Neural progenitor cell (in vitro differentiated cells): ENCODE results near the gene NSUN2. TPM values are rescaled to one million over a fixed set of nuclear protein-coding genes. Genes with fewer than 3 reads are reported as not detected.

Source experiments
- DNase-seq: peaks from one replicate; pipeline ENCODE4 v3.0.0-alpha.2; 2016; ENCODE audit warnings: low spot score
- H2AFZ ChIP-seq: fragments of 200-600 bp; sonication (generic); replicated peaks from 2 replicates; pipeline ENCODE4 v1.6.1; 2016; ENCODE audit warnings: antibody characterized with exemption
- H3F3A ChIP-seq: fragments of 200-600 bp; sonication (generic); 2 replicates; pipeline ENCODE4 v1.6.1; 2016; ENCODE audit warnings: antibody characterized with exemption, low read depth
- H3K27ac ChIP-seq: fragments of 200-600 bp; sonication (generic); 2 replicates; pipeline ENCODE4 v1.5.1; 2016; ENCODE audit warnings: mild to moderate bottlenecking
- H3K27me3 ChIP-seq: fragments of 200-600 bp; sonication (generic); 2 replicates; pipeline ENCODE4 v1.6.1; 2016; ENCODE audit warnings: mild to moderate bottlenecking, moderate library complexity
- H3K36me3 ChIP-seq: fragments of 200-600 bp; sonication (generic); 2 replicates; pipeline ENCODE4 v1.5.1; 2016
- H3K4me1 ChIP-seq: fragments of 200-600 bp; sonication (generic); 2 replicates; pipeline ENCODE4 v1.6.1; 2016; ENCODE audit warnings: mixed run types
- H3K4me2 ChIP-seq: fragments of 200-600 bp; sonication (generic); 2 replicates; pipeline ENCODE4 v1.6.1; 2016
- H3K4me3 ChIP-seq: fragments of 200-600 bp; sonication (generic); 2 replicates; pipeline ENCODE4 v1.5.1; 2016
- H3K79me2 ChIP-seq: fragments of 200-600 bp; sonication (generic); 2 replicates; pipeline ENCODE4 v1.6.1; 2016; ENCODE audit warnings: low read depth
- H3K9ac ChIP-seq: fragments of 200-600 bp; sonication (generic); 2 replicates; pipeline ENCODE4 v1.6.1; 2016
- H3K9me3 ChIP-seq: fragments of 200-600 bp; sonication (generic); 2 replicates; pipeline ENCODE4 v1.5.1; 2016; ENCODE audit warnings: low read depth
- H4K20me1 ChIP-seq: fragments of 200-600 bp; sonication (generic); 2 replicates; pipeline ENCODE4 v1.6.1; 2016; ENCODE audit warnings: low read depth
- H3K27ac Mint-ChIP-seq: 3 replicates; pipeline ENCODE4 v1.8.0; 2021; ENCODE audit warnings: mixed read lengths
- H3K27me3 Mint-ChIP-seq: 2 replicates; pipeline ENCODE4 v1.8.0; 2022; ENCODE audit warnings: low read depth, mild to moderate bottlenecking, inconsistent platforms, moderate library complexity, mixed read lengths; ENCODE audit not compliant: insufficient read depth
- H3K36me3 Mint-ChIP-seq: 3 replicates; pipeline ENCODE4 v1.8.0; 2021; ENCODE audit warnings: mixed read lengths
- H3K4me1 Mint-ChIP-seq: 3 replicates; pipeline ENCODE4 v1.8.0; 2021; ENCODE audit warnings: mixed read lengths
- H3K4me3 Mint-ChIP-seq: 3 replicates; pipeline ENCODE4 v1.8.0; 2021; ENCODE audit warnings: mild to moderate bottlenecking, moderate library complexity, mixed read lengths
- H3K9me3 Mint-ChIP-seq: 3 replicates; pipeline ENCODE4 v1.8.0; 2020; ENCODE audit warnings: mixed read lengths
- EZH2 ChIP-seq: fragments of 200-600 bp; sonication (generic); IDR thresholded peaks from 2 replicates; pipeline ENCODE4 v1.6.1; 2017; ENCODE audit warnings: antibody characterized with exemption, mild to moderate bottlenecking, moderate library complexity
- EZH2phosphoT487 ChIP-seq: fragments of 200-600 bp; sonication (generic); IDR thresholded peaks from 2 replicates; pipeline ENCODE4 v1.6.1; 2017; ENCODE audit warnings: antibody characterized with exemption
- total RNA-seq: library from RNA; depleted of rRNA; stranded (reverse); fragments of >200 nt; gene quantifications from 2 replicates; pipeline ENCODE4 v1.2.3, GENCODE V29; 2015; ENCODE audit warnings: low replicate concordance
- TF ChIP-seq, protein P1 (sequence below): fragments of 200-600 bp; sonication (generic); IDR thresholded peaks from 2 replicates; pipeline ENCODE4 v1.5.1; 2017; ENCODE audit warnings: antibody characterized with exemption, mild to moderate bottlenecking

The NSUN2 gene
- total RNA-seq, 1 donor from 2014 or later, result 65.4 TPM

DNA sequence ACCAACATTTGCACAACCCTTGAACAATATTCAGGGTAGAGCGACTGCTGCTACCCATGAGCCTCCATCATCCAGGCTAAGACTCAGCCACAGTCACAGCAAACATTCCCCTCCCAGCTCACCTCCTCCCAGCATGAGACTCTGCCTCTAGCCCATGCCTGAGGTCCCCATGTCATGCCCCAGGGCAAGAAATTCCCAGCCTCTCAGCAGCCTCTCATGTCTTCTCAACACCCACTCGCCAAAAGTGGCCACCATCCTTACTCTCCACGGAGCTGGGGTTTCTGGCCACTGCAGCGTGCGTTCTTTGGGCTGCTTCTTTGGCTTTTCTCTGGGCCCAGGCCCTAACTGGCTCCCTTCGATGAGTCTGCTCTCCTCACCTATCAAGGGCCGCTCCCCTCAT, 82.2 kb downstream of the NSUN2 start:
- no peak overlapping the region for H3K4me3 ChIP-seq
- peaks cover 5% of the 10 kb centered on the region for H3K4me1 ChIP-seq
- no peak overlapping the region for H3K4me2 ChIP-seq
- H3K9me3 Mint-ChIP-seq, result no peaks in the 10 kb centered on the region
- no peaks in the 10 kb centered on the region for H3K9me3 ChIP-seq
- DNase-seq, result no peak
- H3K27ac ChIP-seq, result no peak overlapping the region
- H3K79me2 ChIP-seq, result no peaks in the 10 kb centered on the region
- H2AFZ ChIP-seq, result no peak overlapping the region
- H3K36me3 Mint-ChIP-seq, result no peaks in the 10 kb centered on the region
- no peaks in the 10 kb centered on the region for H3K36me3 ChIP-seq
- no peak overlapping the region for H3K27ac Mint-ChIP-seq
- H3F3A ChIP-seq, result no peaks in the 10 kb centered on the region
- no peaks in the 10 kb centered on the region for H3K27me3 Mint-ChIP-seq
- no peaks in the 10 kb centered on the region for H4K20me1 ChIP-seq
- no peak overlapping the region for H3K4me3 Mint-ChIP-seq
- no peaks in the 10 kb centered on the region for H3K27me3 ChIP-seq
- TF ChIP-seq, protein P1, sequence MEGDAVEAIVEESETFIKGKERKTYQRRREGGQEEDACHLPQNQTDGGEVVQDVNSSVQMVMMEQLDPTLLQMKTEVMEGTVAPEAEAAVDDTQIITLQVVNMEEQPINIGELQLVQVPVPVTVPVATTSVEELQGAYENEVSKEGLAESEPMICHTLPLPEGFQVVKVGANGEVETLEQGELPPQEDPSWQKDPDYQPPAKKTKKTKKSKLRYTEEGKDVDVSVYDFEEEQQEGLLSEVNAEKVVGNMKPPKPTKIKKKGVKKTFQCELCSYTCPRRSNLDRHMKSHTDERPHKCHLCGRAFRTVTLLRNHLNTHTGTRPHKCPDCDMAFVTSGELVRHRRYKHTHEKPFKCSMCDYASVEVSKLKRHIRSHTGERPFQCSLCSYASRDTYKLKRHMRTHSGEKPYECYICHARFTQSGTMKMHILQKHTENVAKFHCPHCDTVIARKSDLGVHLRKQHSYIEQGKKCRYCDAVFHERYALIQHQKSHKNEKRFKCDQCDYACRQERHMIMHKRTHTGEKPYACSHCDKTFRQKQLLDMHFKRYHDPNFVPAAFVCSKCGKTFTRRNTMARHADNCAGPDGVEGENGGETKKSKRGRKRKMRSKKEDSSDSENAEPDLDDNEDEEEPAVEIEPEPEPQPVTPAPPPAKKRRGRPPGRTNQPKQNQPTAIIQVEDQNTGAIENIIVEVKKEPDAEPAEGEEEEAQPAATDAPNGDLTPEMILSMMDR, result no peak
- TF ChIP-seq EZH2phosphoT487 (no peak), EZH2 (no peak)
- no peak overlapping the region for H3K9ac ChIP-seq
- peaks cover 20% of the 10 kb centered on the region for H3K4me1 Mint-ChIP-seq

Other genes starting within 250 kb of the NSUN2 start
- gene UBE2QL1, start 184.2 kb downstream of the NSUN2 start, total RNA-seq, result 0.30 and 0.62 TPM in 2 replicates
- 16.2 and 33.5 TPM in 2 replicates for gene SRD5A1, start 396 bp upstream of the NSUN2 start, total RNA-seq
- 20.9 and 22.4 TPM in 2 replicates for gene TENT4A, start 80.4 kb upstream of the NSUN2 start, total RNA-seq